GM20000 (cell line): Measurements from ENCODE around the gene MCOLN1.

Experiments used
- DNase-seq: peaks from one replicate; pipeline ENCODE4 v3.0.0; 2012; ENCODE audit warnings: low spot score
- CTCF ChIP-seq: IDR thresholded peaks from 2 replicates; pipeline ENCODE4 v1.5.1; 2012; ENCODE audit warnings: mild to moderate bottlenecking, control low read depth; ENCODE audit errors: extremely low read depth, missing control alignments

MCOLN1 gene

GRCh38 chr19:7489609-7490044 is 32.8 kb upstream of the MCOLN1 start:
- no peak for TF ChIP-seq CTCF
- DNase-seq: no peak

GRCh38 chr19:7492142-7492541 is 30.3 kb upstream of the MCOLN1 start:
- TF ChIP-seq CTCF: no peak
- no peak for DNase-seq

- TF ChIP-seq CTCF: no peak
- no peak for DNase-seq
These were observed 29.9 kb upstream of the MCOLN1 start for GRCh38 chr19:7492558-7492957.

GRCh38 chr19:7494416-7495098 is 27.9 kb upstream of the MCOLN1 start:
- no peak for DNase-seq
- TF ChIP-seq CTCF: no peak

GRCh38 chr19:7497292-7497691 is 25.1 kb upstream of the MCOLN1 start:
- peak; percentile 5 for TF ChIP-seq CTCF
- DNase-seq: no peak

GRCh38 chr19:7500811-7501450 is 21.5 kb upstream of the MCOLN1 start:
- peak; percentile 73 for DNase-seq
- no peak for TF ChIP-seq CTCF

GRCh38 chr19:7502552-7502951 is 19.9 kb upstream of the MCOLN1 start:
- no peak for TF ChIP-seq CTCF
- DNase-seq: no peak
